ENCODE results near the gene CYBC1.
A peak's percentile ranks its signal among the peaks of the same experiment; 100 is the strongest.

DNA sequence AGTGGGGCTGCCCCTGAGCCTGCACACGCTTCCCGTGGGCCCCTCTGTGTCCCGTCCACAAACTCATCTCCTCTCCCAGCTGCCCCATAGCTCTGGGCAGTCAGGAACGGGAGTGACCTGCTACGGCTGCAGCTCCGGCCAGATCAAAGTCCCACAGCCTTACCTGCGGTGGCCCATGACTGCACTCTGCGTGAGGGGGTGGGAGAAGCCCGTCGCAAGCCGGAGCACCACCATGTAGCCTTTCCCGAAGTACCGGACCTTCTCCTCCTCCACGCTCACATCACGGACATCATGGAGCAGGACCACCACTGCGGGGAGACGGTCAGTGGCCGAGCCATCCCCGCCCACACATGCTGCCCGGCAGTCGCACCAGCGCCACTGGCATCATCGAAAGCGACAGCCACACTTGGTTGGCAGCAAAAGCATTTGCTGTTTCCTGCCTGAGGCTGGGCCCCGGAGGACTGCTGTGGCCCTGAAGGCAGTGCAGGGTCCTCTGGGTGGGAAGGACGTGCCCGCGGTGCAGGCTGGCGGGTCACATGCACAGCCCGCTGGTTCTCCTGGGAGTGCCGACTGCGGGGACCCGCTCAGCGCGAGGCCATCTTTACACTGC, 6.2 kb downstream of the CYBC1 start:
- TF ChIP-seq, protein P1, sequence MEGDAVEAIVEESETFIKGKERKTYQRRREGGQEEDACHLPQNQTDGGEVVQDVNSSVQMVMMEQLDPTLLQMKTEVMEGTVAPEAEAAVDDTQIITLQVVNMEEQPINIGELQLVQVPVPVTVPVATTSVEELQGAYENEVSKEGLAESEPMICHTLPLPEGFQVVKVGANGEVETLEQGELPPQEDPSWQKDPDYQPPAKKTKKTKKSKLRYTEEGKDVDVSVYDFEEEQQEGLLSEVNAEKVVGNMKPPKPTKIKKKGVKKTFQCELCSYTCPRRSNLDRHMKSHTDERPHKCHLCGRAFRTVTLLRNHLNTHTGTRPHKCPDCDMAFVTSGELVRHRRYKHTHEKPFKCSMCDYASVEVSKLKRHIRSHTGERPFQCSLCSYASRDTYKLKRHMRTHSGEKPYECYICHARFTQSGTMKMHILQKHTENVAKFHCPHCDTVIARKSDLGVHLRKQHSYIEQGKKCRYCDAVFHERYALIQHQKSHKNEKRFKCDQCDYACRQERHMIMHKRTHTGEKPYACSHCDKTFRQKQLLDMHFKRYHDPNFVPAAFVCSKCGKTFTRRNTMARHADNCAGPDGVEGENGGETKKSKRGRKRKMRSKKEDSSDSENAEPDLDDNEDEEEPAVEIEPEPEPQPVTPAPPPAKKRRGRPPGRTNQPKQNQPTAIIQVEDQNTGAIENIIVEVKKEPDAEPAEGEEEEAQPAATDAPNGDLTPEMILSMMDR (IDR thresholded peaks at IDR 0.05 in 8 of 11, conservative IDR thresholded peaks at IDR 0.05 in 3 of 11) = no peak
- TF ChIP-seq POLR2AphosphoS5 (IDR thresholded peaks at IDR 0.05) = peak; percentile 54 to 82 (median 62)

Data from spleen (tissue), 7 donors.